COLO668 (cell line): ENCODE results near the gene LMX1B.
A peak's percentile ranks its signal among the peaks of the same experiment; 100 is the strongest.
"Not testable (repeated sequence)": the region's sequence is repeated elsewhere in the genome, so short reads cannot be mapped to it uniquely, and the experiment has no call there.

Source experiments
- DNase-seq: peaks from one replicate; lab custom pipeline; 2025; ENCODE audit not compliant: unreplicated experiment; lab: John Stamatoyannopoulos, UW

Gene LMX1B

DNA sequence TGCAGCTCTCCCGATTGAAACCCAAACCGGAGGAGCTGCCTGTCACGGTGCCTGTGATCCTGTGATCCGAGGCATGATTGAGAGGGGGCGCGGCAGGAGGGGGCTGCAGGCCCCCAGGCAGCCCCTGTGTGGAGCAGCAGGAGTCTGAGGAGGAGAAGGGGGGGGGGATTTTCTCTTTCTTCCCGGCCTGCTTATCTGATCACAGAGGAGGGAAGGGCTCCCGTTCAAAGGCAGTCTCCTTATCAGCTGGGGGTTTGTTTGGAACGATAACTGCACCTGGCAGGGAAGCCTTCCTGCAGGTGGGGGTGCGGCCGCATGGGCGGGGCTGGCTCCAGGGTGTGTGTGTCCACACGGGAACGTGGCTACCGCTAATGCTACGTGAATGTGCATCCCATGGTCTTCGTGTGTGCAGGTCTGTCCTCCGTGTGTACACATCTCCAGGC is 38.4 kb downstream of the LMX1B start:
- peak; percentile 68 for DNase-seq

DNA sequence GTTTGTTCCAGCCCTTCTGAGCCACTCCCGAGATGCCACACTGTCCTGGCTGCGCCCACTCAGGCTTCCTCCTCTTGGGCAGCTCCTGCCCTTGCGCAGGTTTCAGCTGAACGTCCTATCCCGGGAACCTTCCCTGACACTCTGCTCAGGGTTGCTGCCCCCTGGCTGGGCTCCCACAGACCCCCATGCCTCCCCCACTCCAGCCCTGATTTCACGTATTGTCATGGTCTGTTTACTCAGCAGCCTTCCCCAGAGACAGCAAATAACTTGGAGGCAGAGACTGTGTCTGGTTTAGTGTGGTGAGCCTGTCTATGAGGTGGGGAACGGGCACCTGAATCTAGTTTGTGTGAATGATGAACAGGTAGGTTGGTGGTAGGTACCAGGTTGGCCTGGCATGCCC is 40.4 kb downstream of the LMX1B start:
- no peak for DNase-seq

DNA sequence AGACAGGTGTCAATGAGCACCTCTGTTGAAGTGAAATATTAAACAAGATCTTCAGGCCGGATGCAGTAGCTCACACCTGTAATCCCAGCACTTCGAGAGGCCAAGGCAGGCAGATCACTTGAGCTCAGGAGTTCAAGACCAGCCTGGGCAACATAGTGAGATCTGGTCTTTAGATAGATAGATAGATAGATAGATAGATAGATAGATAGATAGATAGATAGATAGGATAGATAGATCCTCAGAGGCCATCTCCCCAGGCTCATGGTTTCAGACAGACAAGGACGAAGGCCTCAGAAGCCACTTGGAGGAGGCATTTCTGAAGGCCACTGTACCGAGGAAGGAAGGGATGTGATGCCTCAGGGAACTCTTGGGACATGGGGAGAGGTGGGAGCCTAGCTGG is 42.5 kb downstream of the LMX1B start:
- DNase-seq, result not testable (repeated sequence)

DNA sequence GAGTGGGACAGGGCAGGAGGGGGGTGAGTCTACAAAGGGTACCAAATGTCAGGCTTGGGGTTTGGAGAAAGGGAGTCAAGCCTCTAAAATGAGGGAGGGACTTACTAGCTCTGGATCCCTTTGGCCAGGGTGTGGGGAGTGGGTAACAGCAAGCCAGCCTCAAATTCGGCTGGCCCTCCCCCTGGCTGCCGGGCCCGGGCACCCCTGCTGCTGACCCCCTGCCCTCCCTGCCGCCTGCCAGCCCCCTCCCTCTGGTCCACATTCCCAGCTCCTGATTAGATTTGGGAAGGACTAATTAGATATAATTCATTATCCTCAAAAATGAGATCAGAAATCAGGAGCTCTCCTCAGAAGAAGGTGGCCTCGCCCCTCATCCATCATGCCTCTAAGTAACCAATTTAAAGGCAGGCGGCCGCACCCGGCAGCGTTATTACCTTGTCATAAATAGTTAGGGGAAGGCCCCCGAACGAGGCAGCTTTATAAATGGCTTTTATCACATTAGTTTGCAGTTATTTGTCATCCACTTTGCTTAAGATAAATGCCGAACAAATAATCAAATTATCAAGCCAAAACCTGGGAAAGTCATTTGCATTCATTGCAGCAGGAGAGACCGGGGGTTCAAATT is 44.6 kb downstream of the LMX1B start:
- no peak for DNase-seq

DNA sequence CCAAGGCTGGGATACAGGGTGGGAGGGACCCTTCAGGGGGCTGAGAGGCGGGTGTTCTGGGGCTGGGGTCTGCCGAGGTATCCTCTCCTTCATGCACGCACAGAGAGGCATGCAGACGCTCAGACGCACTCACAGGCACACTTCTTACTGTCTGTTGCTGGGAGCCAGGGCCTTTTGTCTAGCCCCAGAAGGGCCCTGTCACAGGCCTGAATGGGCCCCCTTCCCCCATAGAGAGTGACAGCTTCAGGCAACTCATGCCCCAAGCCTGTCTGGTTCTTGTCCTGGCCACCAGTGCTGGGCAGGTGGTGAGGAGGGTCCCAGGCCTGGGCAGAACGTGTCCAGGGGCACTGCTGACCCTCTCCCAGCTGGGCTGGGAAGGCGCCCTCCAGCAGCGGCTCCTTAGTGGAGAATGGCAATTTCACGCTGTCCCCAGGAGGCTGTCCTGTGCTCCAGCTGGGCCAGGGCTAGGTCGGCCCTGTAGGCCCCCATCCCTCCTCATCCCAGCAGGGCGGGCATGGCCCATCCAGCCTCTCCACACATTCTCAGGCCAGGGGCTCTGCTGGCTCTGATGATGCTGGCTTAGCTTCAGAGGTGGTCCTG is 45.3 kb downstream of the LMX1B start:
- no peak for DNase-seq

DNA sequence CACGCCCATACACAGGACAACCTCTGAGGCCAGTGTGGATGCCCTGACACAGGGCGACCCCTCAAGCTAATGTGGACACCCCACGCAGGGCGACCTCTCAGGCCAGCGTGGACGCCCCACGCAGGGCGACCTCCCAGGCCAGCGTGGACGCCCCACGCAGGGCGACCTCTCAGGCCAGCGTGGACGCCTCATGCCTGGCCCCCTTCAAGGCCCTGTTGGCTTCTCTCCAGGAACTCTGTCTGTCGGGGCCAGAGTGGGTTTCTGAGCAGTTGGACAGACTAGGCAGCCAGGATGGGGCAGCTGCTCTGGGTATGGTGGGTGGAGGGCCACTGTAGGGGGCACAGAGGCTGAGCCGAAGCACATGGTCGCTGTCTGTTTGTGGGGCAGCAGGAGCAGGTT is 47.4 kb downstream of the LMX1B start:
- DNase-seq, result no peak

DNA sequence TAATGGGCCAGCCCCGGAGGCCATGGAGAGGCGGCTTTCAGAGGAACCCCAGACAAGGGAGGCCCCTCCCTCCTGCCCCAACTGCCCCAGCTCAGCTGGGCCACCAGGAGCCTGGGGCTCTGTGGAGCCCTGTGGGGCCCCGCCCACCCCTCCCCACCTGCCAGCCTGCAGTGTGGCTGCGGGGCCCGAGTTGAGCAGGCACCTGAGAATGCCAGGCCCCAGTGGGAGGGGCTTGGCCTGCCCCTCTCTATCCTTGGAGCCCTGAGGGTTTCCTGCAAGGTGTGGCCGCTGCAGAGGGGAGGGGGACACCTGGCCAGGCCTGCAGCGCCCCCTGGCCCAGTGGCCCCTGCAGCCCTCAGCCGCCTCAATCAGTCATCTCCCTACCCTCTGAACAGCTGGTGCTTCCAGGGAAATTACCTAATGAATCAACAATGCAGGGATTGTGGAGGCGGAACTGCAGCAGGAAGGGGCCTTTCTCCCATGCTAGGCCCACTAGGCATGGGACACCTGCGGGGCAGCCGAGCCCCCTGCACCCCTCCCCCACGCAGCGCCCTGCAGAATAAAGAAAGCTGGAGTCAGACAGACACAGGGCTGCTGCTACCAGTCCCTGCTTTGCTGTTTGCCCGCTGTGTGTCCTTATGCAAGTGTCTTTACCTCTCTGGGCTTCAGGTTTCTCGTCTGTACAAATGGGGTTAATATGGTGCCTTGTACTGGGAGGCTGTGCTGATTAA is 48.0 kb downstream of the LMX1B start:
- DNase-seq, result peak; percentile 71

DNA sequence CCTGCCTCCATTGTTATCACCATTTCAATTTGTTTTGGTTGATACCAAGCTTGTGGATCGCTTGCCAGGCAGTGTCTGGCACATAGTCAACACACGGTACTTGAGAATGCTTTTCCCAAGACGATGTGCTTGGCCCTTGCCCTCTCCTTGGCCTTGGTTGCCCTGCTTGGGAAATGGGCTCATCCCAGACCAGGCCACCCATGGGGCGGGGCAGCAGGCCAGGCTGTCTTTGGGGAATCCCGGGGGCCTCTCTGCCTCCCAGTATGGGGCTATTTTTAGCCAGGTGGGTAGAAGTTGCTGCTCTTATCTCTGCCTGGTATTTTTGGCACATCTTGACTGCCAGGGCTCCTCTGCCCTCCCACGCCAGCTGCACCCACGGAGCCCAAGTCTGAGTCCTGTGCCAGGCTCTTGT is 49.9 kb downstream of the LMX1B start:
- no peak for DNase-seq

DNA sequence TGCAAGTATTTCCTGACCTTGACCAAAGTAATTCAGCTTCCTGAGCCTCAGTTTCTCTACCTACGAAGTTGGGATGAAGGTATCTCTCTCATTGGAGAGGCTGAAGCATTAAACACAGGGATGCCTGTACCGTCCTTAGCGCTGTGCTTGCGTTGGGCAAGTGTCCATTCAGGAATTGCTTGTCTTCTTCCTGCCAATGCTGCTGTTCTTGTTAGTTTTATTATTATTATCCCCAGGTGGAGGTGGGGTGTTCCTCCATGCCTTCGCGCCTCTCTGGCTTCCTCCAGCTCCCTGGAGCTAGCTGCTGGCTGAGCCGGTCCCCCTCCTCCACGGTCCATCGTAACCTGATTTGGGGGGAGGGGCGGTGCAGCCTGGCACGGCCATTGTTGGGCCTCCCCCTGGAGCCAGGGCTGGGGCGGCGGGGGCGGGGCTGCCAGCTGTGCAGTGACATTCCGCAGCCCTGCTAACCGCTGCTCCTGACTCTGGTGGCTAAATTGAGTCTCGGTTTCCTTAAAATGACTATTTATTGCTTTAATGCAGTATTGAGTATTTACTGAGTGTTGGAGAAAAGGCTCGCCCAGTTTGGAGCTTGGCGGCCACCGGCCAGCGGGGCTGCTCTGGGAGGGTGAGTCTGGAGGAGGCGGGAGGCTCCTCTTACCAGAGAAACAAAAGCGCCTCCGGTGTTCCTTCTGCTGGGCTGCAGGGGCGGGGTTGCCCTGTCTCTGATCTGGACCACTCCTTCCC is 51.3 kb downstream of the LMX1B start:
- no peak for DNase-seq

DNA sequence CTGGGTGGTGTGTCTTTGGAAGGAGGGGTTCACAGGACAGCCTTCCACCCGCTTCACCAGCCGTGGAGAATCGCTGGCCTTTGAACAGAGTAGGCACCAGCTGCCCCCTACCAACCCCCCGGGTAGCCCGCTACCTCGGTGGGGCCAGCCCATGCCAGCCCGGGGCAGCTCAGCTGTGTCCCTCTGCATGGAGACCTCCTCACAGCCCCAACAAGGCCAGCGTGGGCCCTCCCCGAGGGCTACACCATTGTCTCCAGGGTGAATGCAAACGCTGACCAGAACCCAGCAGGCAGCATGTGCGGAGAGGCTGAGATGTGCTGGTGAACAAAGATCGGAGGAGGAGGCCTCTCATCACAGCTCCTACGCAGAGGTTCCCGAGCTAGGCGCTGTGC is 51.9 kb downstream of the LMX1B start:
- no peak for DNase-seq

DNA sequence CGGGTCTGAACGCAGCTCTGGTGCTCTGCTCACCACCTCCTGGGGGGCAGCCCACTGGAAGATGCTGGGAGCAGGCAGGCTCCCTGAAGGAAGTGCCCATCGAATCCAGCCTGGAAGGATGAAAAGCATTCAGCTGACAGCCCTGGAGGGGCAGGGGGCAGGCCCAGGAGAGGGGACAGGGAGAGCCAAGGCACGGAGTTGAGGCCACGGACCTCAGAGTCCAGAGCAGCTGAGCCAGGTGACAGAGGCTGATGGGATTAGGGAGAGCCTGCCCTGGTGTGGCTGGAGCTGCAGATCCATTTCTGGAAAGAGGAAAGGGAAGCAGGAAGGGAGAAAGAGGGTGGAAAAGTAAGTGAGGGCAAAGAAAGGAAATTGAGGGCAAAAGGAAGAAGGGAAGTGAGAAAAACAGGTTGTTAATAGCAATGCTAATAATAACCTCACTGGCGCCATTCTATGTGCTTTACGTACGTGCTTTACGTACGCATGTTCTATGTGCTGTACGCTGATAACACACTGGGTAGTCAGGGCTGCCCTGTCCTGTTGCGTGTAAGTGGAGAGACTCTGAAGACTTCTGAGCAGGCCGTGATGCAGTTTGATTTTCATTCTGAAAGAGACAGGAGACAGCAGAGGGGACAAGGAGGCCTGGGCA is 52.6 kb downstream of the LMX1B start:
- DNase-seq, result no peak

DNA sequence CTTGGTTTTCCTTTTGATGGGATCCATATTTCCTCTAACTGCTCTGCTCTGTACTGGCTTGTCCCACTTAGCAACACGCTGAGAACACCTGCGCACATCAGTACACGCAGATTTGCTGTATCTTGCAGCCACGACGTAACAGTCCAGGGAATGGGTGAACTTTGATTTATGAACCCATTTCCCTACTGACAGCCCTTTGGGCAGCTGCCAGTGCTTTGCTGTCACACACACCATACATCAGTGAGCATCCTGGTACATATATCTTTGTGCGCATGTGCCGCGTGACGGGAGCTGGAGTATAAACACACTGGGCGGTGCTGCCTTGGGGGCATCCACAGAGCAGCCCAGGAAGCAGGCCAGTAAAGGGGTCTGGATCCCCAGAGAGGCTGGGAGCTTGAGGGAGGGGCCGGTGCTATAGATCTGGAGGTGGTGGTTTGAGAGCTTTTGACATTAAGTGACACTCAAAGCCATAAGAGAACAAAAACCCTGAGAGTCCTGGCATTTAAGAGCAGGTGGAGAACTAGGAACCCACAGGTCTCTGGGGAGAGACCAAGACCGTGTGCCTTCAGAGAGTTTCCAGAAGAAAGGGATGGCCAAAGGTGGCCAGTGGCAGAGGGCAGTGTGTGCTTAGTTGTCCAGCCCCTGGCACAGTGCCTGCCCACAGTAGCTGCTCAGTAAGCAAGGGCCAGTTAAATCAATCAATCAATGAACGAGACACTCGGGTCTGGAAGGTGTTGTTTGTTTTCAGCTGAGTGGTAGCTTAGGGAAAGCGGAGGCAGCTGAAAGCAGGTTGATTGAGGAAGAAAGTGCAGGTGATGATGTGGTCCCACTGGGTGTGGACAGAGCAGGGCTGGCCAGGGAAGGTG is 53.7 kb downstream of the LMX1B start:
- DNase-seq, result peak; percentile 92

DNA sequence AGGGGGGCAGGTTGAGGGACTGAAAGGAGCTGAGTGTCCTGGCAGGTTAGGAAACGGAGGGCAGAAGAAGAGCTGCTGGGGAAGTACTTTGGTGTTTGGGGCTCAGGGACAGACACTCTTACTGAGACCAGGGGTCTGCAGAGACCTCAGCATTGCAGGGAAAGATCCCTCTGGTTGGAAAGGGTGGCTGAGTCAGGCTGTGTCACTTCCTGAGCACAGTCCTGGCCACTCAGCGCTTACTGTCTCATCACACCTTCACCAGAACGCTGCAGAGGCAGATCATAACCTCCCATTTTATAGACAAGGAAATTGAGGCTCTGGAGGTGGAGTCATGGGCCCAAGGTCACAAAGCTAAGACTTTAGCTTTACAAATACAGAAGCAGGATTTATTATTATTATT is 54.3 kb downstream of the LMX1B start:
- no peak for DNase-seq

DNA sequence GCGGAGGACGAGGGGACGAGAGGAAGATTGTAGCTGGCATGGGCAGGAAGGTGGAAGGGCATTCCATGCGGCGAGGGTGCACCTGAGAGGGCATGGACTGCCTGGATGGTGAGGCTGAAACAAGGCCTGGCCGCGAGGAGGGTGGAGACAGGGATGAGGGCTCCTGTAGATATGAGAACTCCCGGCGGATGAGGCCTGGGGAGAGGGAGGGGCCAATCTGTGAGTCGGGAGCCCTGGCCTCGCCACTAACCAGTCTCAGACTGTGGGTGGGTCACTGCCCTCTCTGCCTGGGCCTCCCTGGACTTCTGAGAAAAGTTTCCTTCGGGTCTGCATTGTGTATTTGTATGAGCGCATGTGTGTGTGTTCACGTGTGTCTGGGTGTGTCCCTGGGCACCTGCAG is 55.4 kb downstream of the LMX1B start:
- no peak for DNase-seq

DNA sequence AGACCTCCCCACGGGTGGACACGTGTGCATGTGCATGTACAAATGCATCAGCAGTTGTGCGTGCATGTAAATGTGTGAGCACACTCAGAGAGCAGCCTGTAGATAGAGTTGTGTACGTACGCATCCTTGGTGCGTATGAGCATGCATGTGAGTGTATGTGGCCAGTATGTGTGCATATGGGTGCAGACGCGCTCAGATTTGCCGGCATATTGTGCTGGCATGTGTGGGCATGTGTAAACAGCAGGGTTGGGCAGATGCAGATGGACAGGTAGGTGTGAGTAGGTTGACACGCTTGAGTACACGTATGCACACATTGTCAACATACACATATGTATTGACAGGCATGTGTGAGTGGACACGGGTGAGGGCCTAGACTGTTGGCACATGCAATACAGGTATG is 56.5 kb downstream of the LMX1B start:
- peak; percentile 22 for DNase-seq

DNA sequence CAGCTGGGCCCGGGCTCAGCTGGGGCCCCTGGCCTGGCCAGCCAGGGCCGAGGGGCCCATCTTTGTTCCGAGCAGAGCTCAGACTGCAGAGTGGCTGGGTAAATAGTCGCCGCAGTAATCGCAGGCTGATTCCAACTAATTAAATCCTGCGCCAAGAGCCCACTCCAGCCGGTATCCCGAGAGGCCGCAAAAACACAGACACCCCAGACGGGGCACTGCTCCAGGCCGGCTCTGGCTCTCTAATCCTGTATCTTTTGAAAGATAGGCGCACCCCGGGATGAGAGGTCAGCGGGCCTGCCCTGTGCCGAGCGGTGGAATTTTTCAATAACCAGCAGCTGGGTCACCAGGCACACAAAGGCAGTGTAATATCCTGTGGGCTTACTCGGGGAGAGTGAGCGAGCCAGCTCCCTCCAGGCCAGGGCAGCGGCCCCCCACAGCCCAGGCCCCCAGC is 57.7 kb downstream of the LMX1B start:
- DNase-seq, result peak; percentile 53

DNA sequence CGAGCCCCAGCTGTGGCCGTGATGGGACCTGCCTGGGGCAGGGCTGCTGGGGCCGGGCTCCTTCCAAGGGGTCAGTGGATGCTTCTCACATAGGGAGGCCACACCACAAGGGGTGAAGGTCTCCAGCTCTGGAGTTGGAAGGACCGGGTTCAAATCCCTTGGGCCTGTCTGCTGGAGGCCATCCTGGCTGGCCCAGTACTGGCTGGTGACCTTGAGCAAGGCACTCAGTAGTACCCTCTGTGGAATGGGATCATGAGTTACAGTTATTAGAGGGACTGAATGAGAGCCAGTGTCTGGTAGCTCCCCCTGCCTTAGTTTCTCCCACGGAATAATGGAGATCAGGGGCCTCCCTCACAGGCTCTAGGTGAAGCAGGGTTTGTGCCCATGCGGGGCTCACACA is 58.3 kb downstream of the LMX1B start:
- no peak for DNase-seq

DNA sequence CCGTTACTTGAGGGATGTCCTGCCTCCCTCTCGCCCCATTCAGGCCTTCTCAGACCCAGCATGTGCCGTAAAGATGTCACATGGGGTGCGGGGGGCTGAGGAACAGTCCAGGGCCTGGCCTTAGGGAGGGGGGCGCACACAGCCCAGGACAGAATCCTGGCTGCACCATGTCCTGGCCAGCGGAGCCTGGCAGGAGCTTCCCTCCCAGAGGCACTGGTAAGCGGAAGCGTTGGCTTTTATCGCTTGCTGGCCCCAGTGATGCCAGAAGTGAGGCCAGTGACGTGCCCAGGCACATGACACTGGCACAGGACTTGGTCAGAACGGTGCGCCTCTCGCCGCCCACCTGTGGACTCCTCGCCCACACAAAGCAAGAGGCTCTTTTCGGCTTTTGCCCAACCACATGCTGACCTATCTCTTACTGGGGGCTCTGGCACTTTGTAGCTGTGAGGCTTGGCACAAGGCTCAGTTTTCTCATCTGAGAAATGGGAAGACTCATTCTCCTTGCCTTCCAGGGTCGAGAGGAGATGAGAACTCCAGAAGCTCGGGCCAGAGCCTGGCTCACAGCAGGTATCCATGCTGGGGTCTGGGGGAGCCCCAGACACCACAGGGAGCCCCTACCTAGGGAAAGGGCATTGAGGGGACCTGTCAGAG is 59.0 kb downstream of the LMX1B start:
- DNase-seq, result no peak

DNA sequence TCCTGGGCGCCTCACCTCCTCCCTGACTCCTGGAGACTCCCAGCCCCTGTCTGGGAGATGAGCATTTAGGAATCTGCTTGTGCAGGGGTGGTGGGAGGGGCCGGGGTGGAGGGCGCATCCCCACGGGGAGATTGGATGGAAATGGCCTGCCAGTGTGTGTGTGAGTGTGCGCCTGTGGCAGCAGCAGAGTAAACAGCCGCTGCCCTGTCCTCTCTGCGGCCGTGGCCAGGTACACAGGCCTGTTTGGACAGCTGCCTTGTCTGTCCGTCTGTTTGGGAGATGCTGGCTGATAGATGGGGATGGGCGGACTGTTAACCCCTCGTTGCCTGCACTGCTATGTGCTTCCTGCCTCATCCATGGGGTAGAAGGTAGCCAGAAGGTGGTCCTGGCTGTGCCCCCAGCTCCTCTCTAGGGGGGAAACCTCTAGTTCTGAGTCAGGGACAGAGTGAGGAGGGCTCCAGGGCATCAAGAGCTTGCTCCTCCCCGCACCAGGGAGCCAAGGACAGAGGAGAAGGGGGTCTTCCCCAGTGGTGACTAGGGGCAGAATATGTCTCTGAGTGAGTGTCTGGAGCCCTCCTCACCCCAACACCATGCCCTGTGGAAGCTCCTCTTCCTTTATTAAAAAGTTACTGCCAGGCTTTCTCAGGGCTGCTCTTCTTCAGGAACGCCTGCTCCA is 60.1 kb downstream of the LMX1B start:
- peak; percentile 97 for DNase-seq
